HG03439 (cell line): ENCODE data around the gene LCE2B.

Experiments
- ATAC-seq: cut with Tn5 transposase; IDR thresholded peaks from one replicate; pipeline ENCODE4 v1.9.1; 2021; ENCODE audit warnings: mild to moderate bottlenecking, moderate library complexity; ENCODE audit not compliant: unreplicated experiment

LCE2B gene

GRCh38 chr1:152728986-152729385, 43.1 kb downstream of the LCE2B start:
- no peak for ATAC-seq

- no peak for ATAC-seq
Measured at GRCh38 chr1:152735648-152736047, 49.7 kb downstream of the LCE2B start.
